BJ (cell line): Measurements from ENCODE around the gene AP5S1. TPM values are rescaled to one million over a fixed set of nuclear protein-coding genes. Genes with fewer than 3 reads are reported as not detected.
"Not testable (repeated sequence)": the region's sequence is repeated elsewhere in the genome, so short reads cannot be mapped to it uniquely, and the experiment has no call there.

ENCODE experiments used
- CTCF ChIA-PET: fragments of 350-600 bp; formaldehyde crosslinking; extraction: SDS; loops from one replicate; lab custom pipeline; 2021; ENCODE audit warnings: antibody characterized with exemption, inconsistent platforms; lab: Yijun Ruan, JAX
- POLR2A ChIA-PET: fragments of 300-600 bp; sonication (Branson Sonifier 250); formaldehyde crosslinking; extraction: SDS; loops from one replicate; lab custom pipeline; 2021; ENCODE audit warnings: antibody characterized with exemption; lab: Charles Lee
- DNase-seq: peaks from one replicate; pipeline ENCODE4 v3.0.0-alpha.2; 2011; ENCODE audit warnings: low read depth
- H3K27me3 ChIP-seq: 2 replicates; pipeline ENCODE4 v1.6.0; 2011; ENCODE audit warnings: low read length; ENCODE audit not compliant: control insufficient read depth, insufficient read depth
- H3K36me3 ChIP-seq: 2 replicates; pipeline ENCODE4 v1.5.1; 2011; ENCODE audit warnings: low read length; ENCODE audit not compliant: control insufficient read depth, insufficient read depth
- H3K4me3 ChIP-seq: 2 replicates; pipeline ENCODE4 v1.5.1; 2011; ENCODE audit warnings: low read depth, mild to moderate bottlenecking, control low read depth, low read length
- CTCF ChIP-seq: IDR thresholded peaks from 2 replicates; pipeline ENCODE4 v1.5.1; 2011; ENCODE audit warnings: low read depth, mild to moderate bottlenecking, control low read depth, inconsistent platforms, low read length, moderate library complexity; ENCODE audit not compliant: insufficient read depth
- polyA plus RNA-seq: library from polyadenylated mRNA; depleted of rRNA; stranded (reverse); fragments of >200 nt; gene quantifications from 2 replicates; pipeline ENCODE4 v1.2.3, GENCODE V29; 2011

The AP5S1 gene
- polyA plus RNA-seq, 1 experiment = 12.2 TPM

GRCh38 chr20:3788685-3789155 lies 31.6 kb upstream of the AP5S1 start:
- Histone ChIP-seq H3K36me3 (peaks cover 2% of the 10 kb centered on the region; the same call in 1 of the 2 replicates), H3K27me3 (no peaks in the 10 kb centered on the region), H3K4me3 (no peak overlapping the region)
- POLR2A ChIA-PET = no interaction called here
- CTCF ChIA-PET = interaction anchor here (3.8 to 12.0 kb wide), 2 partner anchors 29 to 66 kb away, joined by 21 to 248 read pairs; partner anchors contain the start of gene AP5S1
- no peak for DNase-seq
- TF ChIP-seq CTCF = no peak

GRCh38 chr20:3789201-3789600 lies 31.1 kb upstream of the AP5S1 start:
- CTCF ChIA-PET = interaction anchor here (0.6 to 12.0 kb wide), 3 partner anchors 13 to 64 kb away, joined by 3 to 248 read pairs (median 3); partner anchors contain the start of gene AP5S1
- H3K27me3 ChIP-seq, POLR2A ChIA-PET: not testable (repeated sequence)

GRCh38 chr20:3794168-3794567 lies 26.2 kb upstream of the AP5S1 start:
- H3K36me3 ChIP-seq, DNase-seq, H3K4me3 ChIP-seq, H3K27me3 ChIP-seq, POLR2A ChIA-PET: not testable (repeated sequence)
- CTCF ChIA-PET = interaction anchor here (2.6 kb wide), 1 partner anchor 26 kb away, joined by 28 read pairs; the partner anchor contains the start of gene AP5S1

More at GRCh38 chr20:3789201-3789600, 31.1 kb upstream of the AP5S1 start:
- not testable (repeated sequence) for H3K36me3 ChIP-seq, DNase-seq, H3K4me3 ChIP-seq

GRCh38 chr20:3794701-3795420 lies 25.5 kb upstream of the AP5S1 start:
- DNase-seq = no peak
- H3K4me3 ChIP-seq = peak overlapping the region; percentile 68
- H3K27me3 ChIP-seq = no peaks in the 10 kb centered on the region
- peaks cover 12% of the 10 kb centered on the region for H3K36me3 ChIP-seq
- ChIA-PET CTCF (interaction anchor here (2.6 to 2.9 kb wide), 2 partner anchors 8 to 25 kb away, joined by 10 to 28 read pairs; partner anchors contain the start of genes AP5S1 and CENPB), POLR2A (interaction anchor here (0.5 kb wide), 1 partner anchor 15 kb away, joined by 11 read pairs; no protein-coding TSS in a partner anchor)
- TF ChIP-seq CTCF = no peak

- Histone ChIP-seq H3K4me3 (peak within 1 kb of the TSS; percentile 68), H3K36me3 (peaks cover 18% of the 10 kb centered on the region), H3K27me3 (no peaks in the 10 kb centered on the region)
- POLR2A ChIA-PET = interaction anchor here (0.5 to 0.6 kb wide), 2 partner anchors 9 to 117 kb away, joined by 3 read pairs; no protein-coding TSS in a partner anchor
- peak; percentile 47 for TF ChIP-seq CTCF
- DNase-seq = peak; percentile 51
- CTCF ChIA-PET = interaction anchor here (0.8 to 2.9 kb wide), 7 partner anchors 9 to 24 kb away, joined by 3 to 28 read pairs (median 5); partner anchors contain the start of genes AP5S1, CENPB and SPEF1
Measured at GRCh38 chr20:3795511-3796468, 24.6 kb upstream of the AP5S1 start, which contains the start of gene CDC25B. Gene CDC25B, plus strand, starts transcription at chr20:3796310. Its CDS starts 222 bp downstream, at chr20:3796532.
